Measurements from ENCODE around the gene BICDL1. TPM values are rescaled to one million over a fixed set of nuclear protein-coding genes. Genes with fewer than 3 reads are reported as not detected.

The BICDL1 gene, protein sequence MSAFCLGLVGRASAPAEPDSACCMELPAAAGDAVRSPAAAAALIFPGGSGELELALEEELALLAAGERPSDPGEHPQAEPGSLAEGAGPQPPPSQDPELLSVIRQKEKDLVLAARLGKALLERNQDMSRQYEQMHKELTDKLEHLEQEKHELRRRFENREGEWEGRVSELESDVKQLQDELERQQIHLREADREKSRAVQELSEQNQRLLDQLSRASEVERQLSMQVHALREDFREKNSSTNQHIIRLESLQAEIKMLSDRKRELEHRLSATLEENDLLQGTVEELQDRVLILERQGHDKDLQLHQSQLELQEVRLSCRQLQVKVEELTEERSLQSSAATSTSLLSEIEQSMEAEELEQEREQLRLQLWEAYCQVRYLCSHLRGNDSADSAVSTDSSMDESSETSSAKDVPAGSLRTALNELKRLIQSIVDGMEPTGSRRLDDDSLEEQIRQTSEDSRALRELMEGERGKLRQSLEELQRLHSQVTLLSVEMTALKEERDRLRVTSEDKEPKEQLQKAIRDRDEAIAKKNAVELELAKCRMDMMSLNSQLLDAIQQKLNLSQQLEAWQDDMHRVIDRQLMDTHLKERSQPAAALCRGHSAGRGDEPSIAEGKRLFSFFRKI
- total RNA-seq (2022) (10.8 and 14.2 TPM in 2 replicates), Bru-seq, nascent RNA (percentile 44 among the genes with signal in this experiment), BruChase-seq, experiment 1, labeled RNA remaining after a 2-hour chase (percentile 56 among the genes with signal in this experiment), BruChase-seq, experiment 2, labeled RNA remaining after a 6-hour chase (percentile 54 among the genes with signal in this experiment)
- long read RNA-seq, partial matches to known transcripts = 6 of 12 reads
- long read RNA-seq, other reads (novel, unspliced or antisense) = 5 of 12 reads

- Histone ChIP-seq H3K36me3 (ENCODE audit: control insufficient read depth, insufficient read depth, low read length) (no peaks in the 10 kb centered on the region), H3K27me3 (replicated peaks; ENCODE audit: control insufficient read depth, insufficient read depth, low read length) (no peaks in the 10 kb centered on the region), H3K4me3 (ENCODE audit: low read depth, low read length) (peak within 1 kb of the TSS; percentile 73), H3K4me1 (peaks cover 8% of the 10 kb centered on the region), H3K9me3 (no peaks in the 10 kb centered on the region)
- intact Hi-C loops (cut with micrococcal nuclease; ENCODE audit: unreplicated experiment) = loop anchor here (1.0 kb wide), 1 partner anchor 99 kb away; no protein-coding TSS in a partner anchor
- TF ChIP-seq CTCF (IDR thresholded peaks at IDR 0.05; ENCODE audit: insufficient read depth in 1 of 2, low read depth in 1 of 2, low read length in 1 of 2, severe bottlenecking in 1 of 2, unreplicated experiment in 1 of 2) = peak in 1 of 2 experiments; percentile 7
- Mint-ChIP-seq H3K4me1 (ENCODE audit: low read depth, unreplicated experiment) (no peaks in the 10 kb centered on the region), H3K4me3 (ENCODE audit: unreplicated experiment) (peak within 1 kb of the TSS; percentile 81), H3K27ac (ENCODE audit: unreplicated experiment) (no peak within 1 kb of the TSS), H3K27me3 (ENCODE audit: insufficient read depth, unreplicated experiment) (peaks cover under 1% of the 10 kb centered on the region), H3K36me3 (ENCODE audit: insufficient read depth, unreplicated experiment) (peaks cover 9% of the 10 kb centered on the region), H3K9me3 (ENCODE audit: unreplicated experiment) (no peaks in the 10 kb centered on the region)
- POLR2A ChIA-PET = interaction anchor here (0.6 to 2.0 kb wide), 4 partner anchors 99 to 224 kb away, joined by 3 to 11 read pairs (median 6); partner anchors contain the start of gene RPLP0
- CTCF ChIA-PET = interaction anchor here (1.3 to 2.6 kb wide), 3 partner anchors 14 to 321 kb away, joined by 4 to 20 read pairs (median 6); partner anchors contain the start of gene PRKAB1
- peak; percentile 93 to 95 for DNase-seq
- BruUV-seq (replicated peaks) = no TSS peak
Observed at GRCh38 chr12:119988472-119989360, at the start of gene BICDL1. TSS of gene BICDL1 (plus strand) at chr12:119989236. CDS start at chr12:119989869, 633 bp downstream.

- no peaks in the 10 kb centered on the region for H3K9me3 Mint-ChIP-seq (ENCODE audit: unreplicated experiment)
- CTCF ChIA-PET = no interaction called here
- H3K36me3 Mint-ChIP-seq (ENCODE audit: insufficient read depth, unreplicated experiment) = no peaks in the 10 kb centered on the region
- H3K27ac Mint-ChIP-seq (ENCODE audit: unreplicated experiment) = no peak overlapping the region
- H3K27me3 Mint-ChIP-seq (ENCODE audit: insufficient read depth, unreplicated experiment) = peaks cover 7% of the 10 kb centered on the region
- H3K4me3 ChIP-seq (ENCODE audit: low read depth, low read length) = no peak overlapping the region
- H3K27me3 ChIP-seq (replicated peaks; ENCODE audit: control insufficient read depth, insufficient read depth, low read length) = no peaks in the 10 kb centered on the region
- intact Hi-C loops (cut with micrococcal nuclease; ENCODE audit: unreplicated experiment) = no loop called here
- no peaks in the 10 kb centered on the region for H3K4me1 Mint-ChIP-seq (ENCODE audit: low read depth, unreplicated experiment)
- no TSS peak for BruUV-seq (replicated peaks)
- no peak for TF ChIP-seq CTCF (IDR thresholded peaks at IDR 0.05; ENCODE audit: insufficient read depth in 1 of 2, low read depth in 1 of 2, low read length in 1 of 2, severe bottlenecking in 1 of 2, unreplicated experiment in 1 of 2)
- POLR2A ChIA-PET = no interaction called here
- H3K36me3 ChIP-seq (ENCODE audit: control insufficient read depth, insufficient read depth, low read length) = no peaks in the 10 kb centered on the region
- H3K4me3 Mint-ChIP-seq (ENCODE audit: unreplicated experiment) = no peak overlapping the region
- H3K4me1 ChIP-seq = no peaks in the 10 kb centered on the region
- no peak for DNase-seq
- H3K9me3 ChIP-seq = no peaks in the 10 kb centered on the region
Observed at GRCh38 chr12:119940897-119941296, 48.1 kb upstream of the BICDL1 start.
